LNCaP clone FGC (cell line): Measurements from ENCODE around the gene FRK.

Experiments used
- DNase-seq: peaks from one replicate; pipeline ENCODE4 v3.0.0-alpha.2; 2011; ENCODE audit warnings: low read depth
- H3K4me3 ChIP-seq: 2 replicates; pipeline ENCODE4 v1.5.1; 2011; ENCODE audit warnings: mild to moderate bottlenecking, low read depth, low read length, control low read depth
- CTCF ChIP-seq: IDR thresholded peaks from 2 replicates; pipeline ENCODE4 v1.5.1; 2012; ENCODE audit warnings: mild to moderate bottlenecking; ENCODE audit not compliant: control insufficient read depth, insufficient read depth; ENCODE audit errors: extremely low read depth

Gene FRK

GRCh38 chr6:116036075-116036773, 24.5 kb downstream of the FRK start:
- TF ChIP-seq CTCF, result no peak
- H3K4me3 ChIP-seq, result no peak overlapping the region
- DNase-seq, result no peak

GRCh38 chr6:116035616-116036015, 25.1 kb downstream of the FRK start:
- no peak for DNase-seq
- TF ChIP-seq CTCF, result no peak
- no peak overlapping the region for H3K4me3 ChIP-seq

- H3K4me3 ChIP-seq, result no peak overlapping the region
- no peak for TF ChIP-seq CTCF
- DNase-seq, result no peak
Observed at GRCh38 chr6:116034327-116034726, 26.4 kb downstream of the FRK start.

- DNase-seq, result no peak
- TF ChIP-seq CTCF, result no peak
- no peak overlapping the region for H3K4me3 ChIP-seq
Observed at GRCh38 chr6:116033687-116034303, 26.9 kb downstream of the FRK start.

- no peak overlapping the region for H3K4me3 ChIP-seq
- no peak for DNase-seq
Observed at GRCh38 chr6:116030770-116031169, 29.9 kb downstream of the FRK start.

GRCh38 chr6:116029535-116029934, 31.2 kb downstream of the FRK start:
- DNase-seq, result no peak
- no peak for TF ChIP-seq CTCF
- H3K4me3 ChIP-seq, result no peak overlapping the region

More at GRCh38 chr6:116030770-116031169, 29.9 kb downstream of the FRK start:
- TF ChIP-seq CTCF, result no peak
